ENCODE data around the gene FBP1. TPM values are rescaled to one million over a fixed set of nuclear protein-coding genes. Genes with fewer than 3 reads are reported as not detected.

Gene FBP1
- total RNA-seq, 1 donor from 2014 or later = not detected

GRCh38 chr9:94645901-94646300, 6.6 kb upstream of the FBP1 start:
- Mint-ChIP-seq H3K9me3 (no peaks in the 10 kb centered on the region), H3K27ac (no peak overlapping the region), H3K27me3 (peaks cover 7% of the 10 kb centered on the region), H3K4me3 (no peak overlapping the region), H3K4me1 (no peaks in the 10 kb centered on the region), H3K36me3 (ENCODE audit: low read depth) (no peaks in the 10 kb centered on the region)
- intact Hi-C loops (cut with micrococcal nuclease) = no loop called here
- no peak for DNase-seq

DNA sequence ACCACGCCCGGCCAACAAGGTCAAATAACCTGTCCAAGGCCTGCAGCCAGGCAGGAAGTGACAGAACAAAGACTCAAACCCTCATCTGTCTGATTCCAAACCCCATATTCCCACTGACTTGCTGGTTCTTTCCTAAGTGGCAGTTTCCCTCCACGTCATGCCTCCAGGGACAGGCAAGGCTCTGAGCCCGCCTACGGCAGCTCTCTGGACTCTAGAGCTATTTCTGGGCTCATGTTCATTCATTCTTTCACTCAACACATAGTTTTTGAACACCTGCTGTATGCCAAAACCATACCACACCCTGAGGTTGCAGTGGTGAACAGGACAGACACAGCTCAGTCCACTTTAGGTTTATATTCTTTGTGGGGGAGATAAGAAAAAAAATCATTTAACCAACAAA, 5.2 kb upstream of the FBP1 start:
- peaks cover 17% of the 10 kb centered on the region for H3K27me3 Mint-ChIP-seq
- H3K4me3 Mint-ChIP-seq = no peak overlapping the region
- H3K36me3 Mint-ChIP-seq (ENCODE audit: low read depth) = no peaks in the 10 kb centered on the region
- DNase-seq = no peak
- H3K4me1 Mint-ChIP-seq = peaks cover 5% of the 10 kb centered on the region
- H3K27ac Mint-ChIP-seq = no peak overlapping the region
- intact Hi-C loops (cut with micrococcal nuclease) = no loop called here
- no peaks in the 10 kb centered on the region for H3K9me3 Mint-ChIP-seq

- Mint-ChIP-seq H3K4me3 (no peak overlapping the region), H3K9me3 (no peaks in the 10 kb centered on the region), H3K4me1 (peaks cover 10% of the 10 kb centered on the region), H3K27me3 (peaks cover 22% of the 10 kb centered on the region), H3K27ac (no peak overlapping the region), H3K36me3 (ENCODE audit: low read depth) (no peaks in the 10 kb centered on the region)
- DNase-seq = no peak
- intact Hi-C loops (cut with micrococcal nuclease) = no loop called here
Measured at GRCh38 chr9:94643741-94644140, 4.4 kb upstream of the FBP1 start.

DNA sequence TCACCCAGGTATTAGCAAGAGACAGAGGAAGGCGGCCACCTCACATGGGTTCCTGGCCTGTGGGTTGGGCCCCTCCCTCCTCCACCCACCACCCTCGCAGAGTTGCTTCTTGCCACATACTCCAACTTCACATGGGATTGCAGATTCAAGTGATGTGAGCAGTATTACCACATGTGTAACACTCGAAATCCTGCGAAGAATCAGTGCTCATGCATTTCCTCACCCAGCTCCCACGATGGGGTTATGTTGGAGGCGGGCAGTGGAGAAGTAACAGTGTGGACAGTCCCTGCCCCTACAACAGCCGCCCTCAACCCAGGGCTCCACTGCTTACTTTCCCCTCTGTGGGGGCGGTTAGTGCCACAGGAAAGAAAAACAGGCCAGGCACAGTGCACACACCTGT, 3.9 kb upstream of the FBP1 start:
- DNase-seq = no peak
- Mint-ChIP-seq H3K4me1 (peaks cover 13% of the 10 kb centered on the region), H3K9me3 (no peaks in the 10 kb centered on the region), H3K27me3 (peaks cover 28% of the 10 kb centered on the region), H3K27ac (no peak overlapping the region), H3K4me3 (no peak overlapping the region), H3K36me3 (ENCODE audit: low read depth) (no peaks in the 10 kb centered on the region)
- intact Hi-C loops (cut with micrococcal nuclease) = no loop called here

DNA sequence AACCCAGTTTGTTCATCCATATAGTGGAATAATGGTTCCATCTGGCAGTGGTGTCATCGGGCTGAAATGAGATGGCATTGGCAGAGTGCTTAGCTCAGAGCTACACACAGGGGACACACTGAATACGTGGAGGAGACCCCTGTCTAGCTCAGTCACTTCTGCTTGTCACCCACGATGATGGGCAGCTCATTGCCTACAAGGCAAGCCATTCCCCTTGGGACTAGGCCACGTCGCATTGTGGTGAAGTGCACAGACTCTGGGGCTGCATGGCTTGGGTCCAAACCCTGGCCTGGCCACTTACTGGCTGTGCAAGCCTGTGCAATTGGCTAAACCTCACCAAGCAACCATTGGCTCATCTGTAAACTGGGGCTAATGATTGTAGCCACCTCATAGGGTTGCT, 3.2 kb upstream of the FBP1 start:
- Mint-ChIP-seq H3K27ac (no peak overlapping the region), H3K4me1 (peaks cover 13% of the 10 kb centered on the region), H3K27me3 (peaks cover 32% of the 10 kb centered on the region), H3K4me3 (no peak overlapping the region), H3K9me3 (no peaks in the 10 kb centered on the region), H3K36me3 (ENCODE audit: low read depth) (no peaks in the 10 kb centered on the region)
- intact Hi-C loops (cut with micrococcal nuclease) = no loop called here
- DNase-seq = no peak

- DNase-seq = no peak
- H3K27ac Mint-ChIP-seq = peak overlapping the region; percentile 59
- H3K27me3 Mint-ChIP-seq = peaks cover 45% of the 10 kb centered on the region
Measured at GRCh38 chr9:94639999-94640376, 670 bp upstream of the FBP1 start.

DNA sequence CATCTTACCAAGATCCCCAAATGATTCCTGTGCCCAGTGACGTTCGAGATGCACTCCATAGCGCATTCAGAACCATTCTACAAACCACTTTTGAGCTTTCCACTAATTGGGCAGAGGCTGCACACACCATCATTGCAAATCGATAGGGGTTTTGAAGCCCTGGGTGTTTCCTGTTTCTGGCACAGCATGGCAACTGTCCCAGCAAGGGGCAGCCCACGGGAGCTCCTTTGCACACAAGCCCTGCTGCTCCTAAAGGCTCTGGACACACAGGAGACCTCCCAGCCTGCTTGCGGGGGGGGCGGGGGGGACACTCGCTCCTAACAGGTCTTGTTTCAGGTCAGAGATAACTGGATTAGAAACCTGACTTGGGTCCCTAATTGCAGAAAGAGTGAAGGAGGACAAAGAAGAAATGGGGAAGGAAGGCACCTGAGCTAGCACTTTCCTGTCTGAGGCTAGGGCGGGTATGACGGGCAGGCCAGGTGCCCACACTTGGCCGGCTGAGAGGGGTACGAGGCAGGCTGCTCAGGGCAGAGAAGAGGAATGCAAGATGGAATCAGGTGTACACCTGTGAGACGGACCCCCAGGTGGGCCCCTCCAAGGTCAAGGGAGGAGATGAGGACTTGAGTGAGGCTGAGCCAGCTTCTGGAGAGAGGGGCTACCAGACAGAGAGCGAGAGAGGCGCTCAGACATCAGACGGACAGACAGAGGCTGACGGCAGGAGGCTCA, 820 bp downstream of the FBP1 start:
- no peaks in the 10 kb centered on the region for H3K9me3 Mint-ChIP-seq
- peaks cover 13% of the 10 kb centered on the region for H3K4me1 Mint-ChIP-seq
- no peak overlapping the region for H3K27ac Mint-ChIP-seq
- intact Hi-C loops (cut with micrococcal nuclease) = no loop called here
- H3K27me3 Mint-ChIP-seq = peaks cover 41% of the 10 kb centered on the region
- no peak for DNase-seq
- H3K36me3 Mint-ChIP-seq (ENCODE audit: low read depth) = no peaks in the 10 kb centered on the region
- peak overlapping the region; percentile 92 for H3K4me3 Mint-ChIP-seq

More at GRCh38 chr9:94639999-94640376, 670 bp upstream of the FBP1 start:
- intact Hi-C loops (cut with micrococcal nuclease) = no loop called here
- H3K9me3 Mint-ChIP-seq = no peaks in the 10 kb centered on the region
- peak overlapping the region; percentile 92 for H3K4me3 Mint-ChIP-seq
- peaks cover 13% of the 10 kb centered on the region for H3K4me1 Mint-ChIP-seq
- H3K36me3 Mint-ChIP-seq (ENCODE audit: low read depth) = no peaks in the 10 kb centered on the region

- H3K9me3 Mint-ChIP-seq = no peaks in the 10 kb centered on the region
- no peak overlapping the region for H3K4me3 Mint-ChIP-seq
- no peak overlapping the region for H3K27ac Mint-ChIP-seq
- DNase-seq = no peak
- H3K4me1 Mint-ChIP-seq = no peaks in the 10 kb centered on the region
- intact Hi-C loops (cut with micrococcal nuclease) = no loop called here
- no peaks in the 10 kb centered on the region for H3K36me3 Mint-ChIP-seq (ENCODE audit: low read depth)
- H3K27me3 Mint-ChIP-seq = peaks cover 27% of the 10 kb centered on the region
Measured at GRCh38 chr9:94632737-94633136, 6.6 kb downstream of the FBP1 start.

DNA sequence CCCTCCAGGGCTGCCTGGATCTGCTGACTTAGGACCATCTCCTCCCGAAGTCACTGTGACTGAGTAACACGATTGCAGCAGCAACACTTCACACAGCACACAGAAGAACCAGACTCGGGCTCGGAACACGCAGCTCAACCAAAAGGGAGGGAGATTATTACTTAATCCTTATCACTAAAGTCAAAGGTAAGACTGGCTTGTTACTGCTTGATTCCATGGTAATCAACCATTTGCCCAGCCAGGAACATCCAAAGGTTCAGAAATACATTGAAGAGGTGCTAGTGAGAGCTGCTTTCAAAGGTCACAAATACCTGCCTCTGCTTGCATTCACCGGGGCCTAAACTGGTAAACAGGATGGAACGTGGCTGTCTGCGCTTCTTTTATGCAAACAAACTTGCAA, 7.7 kb downstream of the FBP1 start:
- H3K4me1 Mint-ChIP-seq = no peaks in the 10 kb centered on the region
- no peak for DNase-seq
- no peak overlapping the region for H3K27ac Mint-ChIP-seq
- peaks cover 20% of the 10 kb centered on the region for H3K27me3 Mint-ChIP-seq
- H3K9me3 Mint-ChIP-seq = no peaks in the 10 kb centered on the region
- no peak overlapping the region for H3K4me3 Mint-ChIP-seq
- H3K36me3 Mint-ChIP-seq (ENCODE audit: low read depth) = no peaks in the 10 kb centered on the region
- intact Hi-C loops (cut with micrococcal nuclease) = no loop called here

GRCh38 chr9:94630833-94631232, 8.5 kb downstream of the FBP1 start:
- H3K4me1 Mint-ChIP-seq = no peaks in the 10 kb centered on the region
- DNase-seq = no peak
- no peaks in the 10 kb centered on the region for H3K36me3 Mint-ChIP-seq (ENCODE audit: low read depth)
- no peak overlapping the region for H3K4me3 Mint-ChIP-seq
- no peak overlapping the region for H3K27ac Mint-ChIP-seq
- H3K27me3 Mint-ChIP-seq = peaks cover 17% of the 10 kb centered on the region
- intact Hi-C loops (cut with micrococcal nuclease) = no loop called here
- H3K9me3 Mint-ChIP-seq = no peaks in the 10 kb centered on the region

GRCh38 chr9:94630281-94630680, 9.0 kb downstream of the FBP1 start:
- Mint-ChIP-seq H3K27me3 (peaks cover 12% of the 10 kb centered on the region), H3K27ac (no peak overlapping the region), H3K4me3 (no peak overlapping the region), H3K36me3 (ENCODE audit: low read depth) (no peaks in the 10 kb centered on the region), H3K9me3 (no peaks in the 10 kb centered on the region), H3K4me1 (no peaks in the 10 kb centered on the region)
- no peak for DNase-seq
- intact Hi-C loops (cut with micrococcal nuclease) = no loop called here

DNA sequence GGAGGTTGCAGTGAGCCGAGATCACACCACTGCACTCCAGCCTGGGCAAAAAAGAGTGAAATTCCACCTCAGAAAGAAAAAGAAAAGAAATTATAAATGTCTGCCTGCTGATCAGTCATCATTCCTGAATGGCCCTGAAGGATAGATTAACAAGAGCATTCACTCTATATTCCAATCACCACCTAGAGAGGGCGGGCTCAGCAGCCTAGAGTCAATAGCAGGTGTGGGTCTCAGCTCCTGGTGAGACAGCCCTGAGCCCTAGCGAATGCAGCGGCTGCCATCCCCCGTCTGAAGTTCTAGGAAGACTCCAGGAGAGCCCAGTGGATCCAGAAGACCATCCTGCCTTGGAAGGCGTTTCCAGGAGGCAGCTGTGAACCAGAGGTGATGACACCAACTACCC, 12.0 kb downstream of the FBP1 start:
- H3K36me3 Mint-ChIP-seq (ENCODE audit: low read depth) = no peaks in the 10 kb centered on the region

DNA sequence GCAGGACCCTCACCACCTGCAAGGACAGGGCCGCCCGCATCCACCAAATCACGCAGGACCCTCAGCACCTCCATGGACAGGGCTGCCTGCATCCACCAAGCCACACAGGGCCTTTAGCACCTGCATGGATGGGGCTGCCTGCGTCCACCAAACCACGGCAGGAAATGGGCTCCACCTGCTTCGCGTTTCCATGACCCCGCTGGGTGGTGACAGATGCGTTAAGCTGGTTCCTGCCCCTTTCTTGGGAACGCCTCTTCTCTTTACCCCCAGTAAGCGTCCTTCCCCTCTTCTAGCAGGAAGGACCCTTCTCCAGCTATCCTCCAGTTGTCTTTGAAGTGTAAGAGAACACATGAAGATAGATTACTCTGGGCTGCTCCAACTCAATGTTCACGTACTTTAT, 13.5 kb downstream of the FBP1 start:
- intact Hi-C loops (cut with micrococcal nuclease) = no loop called here
- Mint-ChIP-seq H3K4me1 (no peaks in the 10 kb centered on the region), H3K9me3 (no peaks in the 10 kb centered on the region), H3K27me3 (no peaks in the 10 kb centered on the region), H3K4me3 (no peak overlapping the region), H3K36me3 (ENCODE audit: low read depth) (no peaks in the 10 kb centered on the region), H3K27ac (no peak overlapping the region)
- DNase-seq = no peak

More for the DNA sequence above, 12.0 kb downstream of the FBP1 start:
- intact Hi-C loops (cut with micrococcal nuclease) = no loop called here
- H3K9me3 Mint-ChIP-seq = no peaks in the 10 kb centered on the region
- H3K4me3 Mint-ChIP-seq = no peak overlapping the region
- H3K4me1 Mint-ChIP-seq = no peaks in the 10 kb centered on the region
- H3K27ac Mint-ChIP-seq = no peak overlapping the region
- H3K27me3 Mint-ChIP-seq = peaks cover 3% of the 10 kb centered on the region
- no peak for DNase-seq

DNA sequence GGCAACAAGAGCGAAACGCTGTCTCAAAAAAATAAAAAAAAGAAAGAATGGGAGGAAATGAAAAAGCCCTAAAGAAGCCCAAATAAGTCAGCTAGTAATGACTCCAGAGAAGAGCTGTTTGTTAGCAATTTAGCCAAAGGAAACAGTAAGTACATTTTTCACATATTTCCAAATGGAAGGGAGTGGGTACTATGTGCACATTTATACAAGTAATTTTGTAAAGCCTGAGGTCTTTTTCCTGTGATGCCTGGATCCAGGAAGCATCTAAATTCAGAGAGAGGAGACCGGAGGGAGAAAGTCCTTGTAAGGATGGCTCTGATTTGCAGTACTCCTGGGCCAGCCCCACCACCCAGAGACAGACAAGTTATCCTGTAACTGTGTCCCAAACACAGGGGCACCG, 14.7 kb downstream of the FBP1 start:
- H3K4me3 Mint-ChIP-seq = no peak overlapping the region
- intact Hi-C loops (cut with micrococcal nuclease) = no loop called here
- no peak for DNase-seq

GRCh38 chr9:94623253-94623652, 16.1 kb downstream of the FBP1 start:
- Mint-ChIP-seq H3K36me3 (ENCODE audit: low read depth) (no peaks in the 10 kb centered on the region), H3K4me1 (no peaks in the 10 kb centered on the region), H3K27me3 (peaks cover 6% of the 10 kb centered on the region), H3K4me3 (no peak overlapping the region), H3K9me3 (no peaks in the 10 kb centered on the region), H3K27ac (no peak overlapping the region)
- DNase-seq = peak; percentile 63
- intact Hi-C loops (cut with micrococcal nuclease) = no loop called here

More for the DNA sequence above, 14.7 kb downstream of the FBP1 start:
- H3K4me1 Mint-ChIP-seq = no peaks in the 10 kb centered on the region
- no peaks in the 10 kb centered on the region for H3K9me3 Mint-ChIP-seq
- H3K27me3 Mint-ChIP-seq = peaks cover 4% of the 10 kb centered on the region
- no peaks in the 10 kb centered on the region for H3K36me3 Mint-ChIP-seq (ENCODE audit: low read depth)
- no peak overlapping the region for H3K27ac Mint-ChIP-seq

Data from activated CD4-positive, alpha-beta T cell treated with anti-CD3 and anti-CD28 coated beads, Interleukin-2, amount 10 ng/mL, durations not matched to agents 24 days and 14 days (primary cell).